ENCODE data around the gene ZDBF2. TPM values are rescaled to one million over a fixed set of nuclear protein-coding genes. Genes with fewer than 3 reads are reported as not detected.

The ZDBF2 gene
- total and polyA plus RNA-seq, 9 of the 15 experiments (the other 6 are each of a cell fraction or from before 2014, with no cell fraction given): 0.01 to 0.04 (median 0.03) TPM; not detected in 3

GRCh38 chr2:206328974-206329373 is 54.5 kb downstream of the ZDBF2 start (continued):
- TF ChIP-seq, protein P1, sequence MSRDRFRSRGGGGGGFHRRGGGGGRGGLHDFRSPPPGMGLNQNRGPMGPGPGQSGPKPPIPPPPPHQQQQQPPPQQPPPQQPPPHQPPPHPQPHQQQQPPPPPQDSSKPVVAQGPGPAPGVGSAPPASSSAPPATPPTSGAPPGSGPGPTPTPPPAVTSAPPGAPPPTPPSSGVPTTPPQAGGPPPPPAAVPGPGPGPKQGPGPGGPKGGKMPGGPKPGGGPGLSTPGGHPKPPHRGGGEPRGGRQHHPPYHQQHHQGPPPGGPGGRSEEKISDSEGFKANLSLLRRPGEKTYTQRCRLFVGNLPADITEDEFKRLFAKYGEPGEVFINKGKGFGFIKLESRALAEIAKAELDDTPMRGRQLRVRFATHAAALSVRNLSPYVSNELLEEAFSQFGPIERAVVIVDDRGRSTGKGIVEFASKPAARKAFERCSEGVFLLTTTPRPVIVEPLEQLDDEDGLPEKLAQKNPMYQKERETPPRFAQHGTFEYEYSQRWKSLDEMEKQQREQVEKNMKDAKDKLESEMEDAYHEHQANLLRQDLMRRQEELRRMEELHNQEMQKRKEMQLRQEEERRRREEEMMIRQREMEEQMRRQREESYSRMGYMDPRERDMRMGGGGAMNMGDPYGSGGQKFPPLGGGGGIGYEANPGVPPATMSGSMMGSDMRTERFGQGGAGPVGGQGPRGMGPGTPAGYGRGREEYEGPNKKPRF (IDR thresholded peaks at IDR 0.05; ENCODE audit: low read depth, low read length): no peak

DNA sequence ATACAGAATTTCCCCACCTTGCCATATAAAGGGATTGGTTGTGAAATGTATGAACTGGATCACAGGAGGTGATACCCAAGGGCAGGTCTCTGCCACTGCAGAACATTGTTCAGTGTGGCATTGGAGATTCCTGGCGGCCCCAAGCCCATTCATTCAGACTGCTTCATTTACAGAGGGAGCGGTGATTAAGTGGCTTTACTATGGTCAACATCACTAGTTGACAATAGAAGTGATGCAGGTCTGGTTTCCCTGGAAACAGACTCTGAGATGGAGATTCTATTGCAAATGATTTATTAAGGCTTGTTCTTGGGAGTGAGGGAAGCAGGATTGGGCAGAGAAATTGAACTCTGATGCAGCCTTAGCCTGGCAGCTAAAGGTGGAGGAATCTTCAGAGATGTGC is 62.4 kb downstream of the ZDBF2 start:
- H3K79me2 ChIP-seq (ENCODE audit: control insufficient read depth, insufficient read depth, low read length): no peaks in the 10 kb centered on the region
- H3K9ac ChIP-seq (ENCODE audit: insufficient read depth in 1 of 2, low read depth in 2 of 2, low read length in 2 of 2): no peak overlapping the region
- ATAC-seq (no peak), FAIRE-seq (no peak), DNase-seq (ENCODE audit: extremely low read depth in 1 of 4, low spot score in 3 of 4) (no peak)
- no TSS peak for BruUV-seq (replicated peaks)
- H3K4me1 ChIP-seq (replicated peaks in 1 of 2; ENCODE audit: control insufficient read depth in 2 of 2, insufficient read depth in 2 of 2, low read length in 2 of 2): no peaks in the 10 kb centered on the region
- no peaks in the 10 kb centered on the region for H3K9me3 ChIP-seq (replicated peaks; ENCODE audit: control insufficient read depth, insufficient read depth, low read depth, low read length)
- WGBS (ENCODE audit: insufficient coverage, low coverage, missing lambda C conversion rate): 0% methylated on average over 2 of the region's 2 CpGs
- H3K4me3 ChIP-seq: no peak overlapping the region
- H4K20me1 ChIP-seq (replicated peaks; ENCODE audit: control insufficient read depth, insufficient read depth, low read length): no peaks in the 10 kb centered on the region
- intact Hi-C loops (cut with micrococcal nuclease): no loop called here
- no peak overlapping the region for H3K4me2 ChIP-seq (ENCODE audit: insufficient read depth, low read length)
- H3K27ac ChIP-seq (ENCODE audit: extremely low read depth, low read depth, low read length): no peak overlapping the region
- H3K36me3 ChIP-seq (ENCODE audit: control insufficient read depth, insufficient read depth, low read length): no peaks in the 10 kb centered on the region
- in situ Hi-C loops (cut with MboI): no loop called here
- ChIA-PET CTCF (ENCODE audit: low intra/inter-chr PET ratio) (no interaction called here), POLR2A (no interaction called here)
- no peaks in the 10 kb centered on the region for H3K27me3 ChIP-seq (ENCODE audit: control insufficient read depth in 2 of 2, insufficient read depth in 2 of 2, low read length in 2 of 2)
- H3K9me1 ChIP-seq (ENCODE audit: control insufficient read depth, insufficient read depth, low read length): no peaks in the 10 kb centered on the region
- no peak overlapping the region for H2AFZ ChIP-seq (ENCODE audit: low read depth, low read length)
- TF ChIP-seq HMGN3 (IDR thresholded peaks at IDR 0.05; ENCODE audit: borderline replicate concordance, extremely low read depth, insufficient read length, low read depth, low read length) (no peak), BRF1 (IDR thresholded peaks at IDR 0.05; ENCODE audit: borderline replicate concordance, extremely low read depth, insufficient read length) (no peak), TRIM25 (IDR thresholded peaks at IDR 0.05; ENCODE audit: borderline replicate concordance) (no peak), ZNF644 (tag; IDR thresholded peaks at IDR 0.05; ENCODE audit: low read depth) (no peak), ZNF431 (CRISPR knock-in tag; IDR thresholded peaks at IDR 0.05) (no peak), NR2C2 (CRISPR knock-in tag; IDR thresholded peaks at IDR 0.05) (no peak), NR2C2 (tag; IDR thresholded peaks at IDR 0.05) (no peak)
- TF ChIP-seq, protein P2, sequence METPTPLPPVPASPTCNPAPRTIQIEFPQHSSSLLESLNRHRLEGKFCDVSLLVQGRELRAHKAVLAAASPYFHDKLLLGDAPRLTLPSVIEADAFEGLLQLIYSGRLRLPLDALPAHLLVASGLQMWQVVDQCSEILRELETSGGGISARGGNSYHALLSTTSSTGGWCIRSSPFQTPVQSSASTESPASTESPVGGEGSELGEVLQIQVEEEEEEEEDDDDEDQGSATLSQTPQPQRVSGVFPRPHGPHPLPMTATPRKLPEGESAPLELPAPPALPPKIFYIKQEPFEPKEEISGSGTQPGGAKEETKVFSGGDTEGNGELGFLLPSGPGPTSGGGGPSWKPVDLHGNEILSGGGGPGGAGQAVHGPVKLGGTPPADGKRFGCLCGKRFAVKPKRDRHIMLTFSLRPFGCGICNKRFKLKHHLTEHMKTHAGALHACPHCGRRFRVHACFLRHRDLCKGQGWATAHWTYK (CRISPR knock-in tag; IDR thresholded peaks at IDR 0.05): no peak

Data from K562 (cell line).